NCI-H1092 treated with DMSO at 0.1 percent for 48 hours (cell line): Measurements from ENCODE around the gene SETDB1.
"Not testable (repeated sequence)": the region's sequence is repeated elsewhere in the genome, so short reads cannot be mapped to it uniquely, and the experiment has no call there.

Experiments
- DNase-seq: peaks from one replicate; lab custom pipeline; 2025; lab: John Stamatoyannopoulos, UW

Gene SETDB1

GRCh38 chr1:150926097-150926741, at the start of gene SETDB1:
Gene SETDB1, plus strand, starts transcription at chr1:150926363. Its CDS starts 1,352 bp downstream, at chr1:150927715.
- DNase-seq = peak; percentile 99

GRCh38 chr1:150878931-150879330, 47.2 kb upstream of the SETDB1 start:
- not testable (repeated sequence) for DNase-seq

- DNase-seq = no peak
Observed at GRCh38 chr1:150881331-150882070, 44.7 kb upstream of the SETDB1 start.

- DNase-seq = not testable (repeated sequence)
Observed at GRCh38 chr1:150883121-150883520, 43.0 kb upstream of the SETDB1 start.

GRCh38 chr1:150887018-150887417, 39.1 kb upstream of the SETDB1 start, which contains the start of gene CTXND2:
Gene CTXND2, plus strand, starts transcription at chr1:150887136. Its CDS starts 25,179 bp downstream, at chr1:150912315.
- DNase-seq = no peak

- DNase-seq = no peak
Observed at GRCh38 chr1:150888727-150889126, 37.4 kb upstream of the SETDB1 start.

- DNase-seq = no peak
Observed at GRCh38 chr1:150890033-150890416, 36.1 kb upstream of the SETDB1 start.

- DNase-seq = no peak
Observed at GRCh38 chr1:150893336-150893913, 32.7 kb upstream of the SETDB1 start.

GRCh38 chr1:150895618-150896017, 30.5 kb upstream of the SETDB1 start:
- no peak for DNase-seq

GRCh38 chr1:150899795-150900194, 26.4 kb upstream of the SETDB1 start:
- DNase-seq = not testable (repeated sequence)

- no peak for DNase-seq
Observed at GRCh38 chr1:150902346-150902745, 23.8 kb upstream of the SETDB1 start.

GRCh38 chr1:150902751-150903150, 23.4 kb upstream of the SETDB1 start:
- no peak for DNase-seq

- DNase-seq = no peak
Observed at GRCh38 chr1:150905301-150905700, 20.9 kb upstream of the SETDB1 start.

GRCh38 chr1:150906329-150906728, 19.8 kb upstream of the SETDB1 start:
- DNase-seq = no peak

- DNase-seq = no peak
Observed at GRCh38 chr1:150906813-150907212, 19.4 kb upstream of the SETDB1 start.

- no peak for DNase-seq
Observed at GRCh38 chr1:150909585-150910180, 16.5 kb upstream of the SETDB1 start.

- no peak for DNase-seq
Observed at GRCh38 chr1:150912623-150913022, 13.5 kb upstream of the SETDB1 start.

GRCh38 chr1:150917387-150917786, 8.8 kb upstream of the SETDB1 start:
- no peak for DNase-seq

GRCh38 chr1:150922519-150922975, 3.6 kb upstream of the SETDB1 start:
- peak; percentile 63 for DNase-seq

GRCh38 chr1:150925080-150925479, 1.1 kb upstream of the SETDB1 start:
- no peak for DNase-seq

- DNase-seq = no peak
Observed at GRCh38 chr1:150927624-150928023, 1.5 kb downstream of the SETDB1 start.

GRCh38 chr1:150928286-150928685, 2.1 kb downstream of the SETDB1 start:
- DNase-seq = no peak

- not testable (repeated sequence) for DNase-seq
Observed at GRCh38 chr1:150928775-150929174, 2.6 kb downstream of the SETDB1 start.
